COLO829 (cell line): ENCODE results near the gene ANO1.

Source experiments
- DNase-seq: peaks from one replicate; pipeline ENCODE4 v3.0.0; 2012; ENCODE audit warnings: low spot score

ANO1 gene

GRCh38 chr11:70050243-70050642 is 27.9 kb upstream of the ANO1 start:
- no peak for DNase-seq

GRCh38 chr11:70054004-70054403 is 24.1 kb upstream of the ANO1 start:
- DNase-seq = no peak

- DNase-seq = no peak
Observed at GRCh38 chr11:70055444-70055843, 22.7 kb upstream of the ANO1 start.

GRCh38 chr11:70057080-70057479 is 21.0 kb upstream of the ANO1 start:
- no peak for DNase-seq

- DNase-seq = peak; percentile 50
Observed at GRCh38 chr11:70059971-70060370, 18.1 kb upstream of the ANO1 start.

- no peak for DNase-seq
Observed at GRCh38 chr11:70060611-70061293, 17.4 kb upstream of the ANO1 start.

GRCh38 chr11:70061734-70062133 is 16.4 kb upstream of the ANO1 start:
- DNase-seq = no peak

- DNase-seq = no peak
Observed at GRCh38 chr11:70063121-70063520, 15.0 kb upstream of the ANO1 start.

GRCh38 chr11:70063555-70063954 is 14.6 kb upstream of the ANO1 start:
- no peak for DNase-seq

- no peak for DNase-seq
Observed at GRCh38 chr11:70064008-70064725, 13.9 kb upstream of the ANO1 start.

GRCh38 chr11:70064726-70065317 is 13.3 kb upstream of the ANO1 start:
- DNase-seq = no peak

- no peak for DNase-seq
Observed at GRCh38 chr11:70065318-70066135, 12.6 kb upstream of the ANO1 start.

- DNase-seq = no peak
Observed at GRCh38 chr11:70066136-70066520, 12.0 kb upstream of the ANO1 start.

- no peak for DNase-seq
Observed at GRCh38 chr11:70066628-70067027, 11.5 kb upstream of the ANO1 start.

GRCh38 chr11:70067036-70067435 is 11.1 kb upstream of the ANO1 start:
- DNase-seq = no peak

- DNase-seq = peak; percentile 29
Observed at GRCh38 chr11:70067591-70068341, 10.4 kb upstream of the ANO1 start.

GRCh38 chr11:70068345-70068744 is 9.8 kb upstream of the ANO1 start:
- no peak for DNase-seq

- no peak for DNase-seq
Observed at GRCh38 chr11:70068950-70069349, 9.2 kb upstream of the ANO1 start.

GRCh38 chr11:70070706-70071105 is 7.4 kb upstream of the ANO1 start:
- DNase-seq = no peak

- DNase-seq = no peak
Observed at GRCh38 chr11:70071996-70072395, 6.1 kb upstream of the ANO1 start.

- DNase-seq = no peak
Observed at GRCh38 chr11:70072461-70072860, 5.7 kb upstream of the ANO1 start.
